ENCODE measurements around the gene GRIK4. TPM values are rescaled to one million over a fixed set of nuclear protein-coding genes. Genes with fewer than 3 reads are reported as not detected.
A peak's percentile ranks its signal among the peaks of the same experiment; 100 is the strongest.

The GRIK4 gene
- total RNA-seq, 2 experiments from 2014 or later = not detected

GRCh38 chr11:120954381-120954780, 442.8 kb downstream of the GRIK4 start:
- Histone ChIP-seq H3K27ac (ENCODE audit: low read depth in 1 of 2, low read length in 2 of 2) (no peak overlapping the region), H3K4me1 (ENCODE audit: insufficient read depth, low read length) (peaks cover 23% of the 10 kb centered on the region), H3K27me3 (ENCODE audit: control insufficient read depth in 1 of 2, insufficient read depth in 2 of 2, low read length in 2 of 2) (peaks cover 0 to 7% of the 10 kb centered on the region in 2 experiments), H3K9me3 (ENCODE audit: control insufficient read depth in 1 of 2, insufficient read depth in 1 of 2, low read length in 2 of 2) (no peaks in the 10 kb centered on the region), H3K4me3 (ENCODE audit: low read length) (no peak overlapping the region), H3K36me3 (ENCODE audit: insufficient read depth, low read length) (no peaks in the 10 kb centered on the region)
- peaks cover 35% of the 10 kb centered on the region for H3K27me3 Mint-ChIP-seq
- ChIA-PET CTCF (no interaction called here), POLR2A (no interaction called here)
- TF ChIP-seq CTCF (IDR thresholded peaks at IDR 0.05) = no peak
- no peak overlapping the region for H3K4me3 Mint-ChIP-seq
- H3K36me3 Mint-ChIP-seq (ENCODE audit: low read depth) = no peaks in the 10 kb centered on the region
- ATAC-seq (ENCODE audit: poor library complexity) (no peak), DNase-seq (no peak)
- intact Hi-C loops (cut with DNase I, micrococcal nuclease) = no loop called here
- peaks cover 19% of the 10 kb centered on the region for H3K4me1 Mint-ChIP-seq (ENCODE audit: low read depth)
- no peaks in the 10 kb centered on the region for H3K9me3 Mint-ChIP-seq
- no peak overlapping the region for H3K27ac Mint-ChIP-seq

- no peak overlapping the region for H3K4me3 ChIP-seq (ENCODE audit: low read length)
- Mint-ChIP-seq H3K27ac (peak overlapping the region; percentile 81), H3K4me3 (peak overlapping the region; percentile 7), H3K9me3 (no peaks in the 10 kb centered on the region), H3K4me1 (ENCODE audit: low read depth) (peaks cover 19% of the 10 kb centered on the region), H3K36me3 (ENCODE audit: low read depth) (no peaks in the 10 kb centered on the region), H3K27me3 (peaks cover 12% of the 10 kb centered on the region)
- ChIA-PET CTCF (no interaction called here), POLR2A (interaction anchor here (0.6 kb wide), 1 partner anchor 95 kb away, joined by 3 read pairs; no protein-coding TSS in a partner anchor)
- no peaks in the 10 kb centered on the region for H3K27me3 ChIP-seq (ENCODE audit: control insufficient read depth in 1 of 2, insufficient read depth in 2 of 2, low read length in 2 of 2)
- TF ChIP-seq CTCF (IDR thresholded peaks at IDR 0.05) = no peak
- peak; percentile 75 for ATAC-seq (ENCODE audit: poor library complexity)
- peak overlapping the region in 1 of 2 donors; percentile 16 for H3K27ac ChIP-seq (ENCODE audit: low read depth in 1 of 2, low read length in 2 of 2)
- intact Hi-C loops (cut with DNase I, micrococcal nuclease) = no loop called here
- no peaks in the 10 kb centered on the region for H3K36me3 ChIP-seq (ENCODE audit: insufficient read depth, low read length)
- no peaks in the 10 kb centered on the region for H3K9me3 ChIP-seq (ENCODE audit: control insufficient read depth in 1 of 2, insufficient read depth in 1 of 2, low read length in 2 of 2)
- peaks cover 23% of the 10 kb centered on the region for H3K4me1 ChIP-seq (ENCODE audit: insufficient read depth, low read length)
- DNase-seq = peak in 11 of 14 experiments; percentile 5 to 40 (median 19)
Observed at GRCh38 chr11:120956710-120957495, 445.4 kb downstream of the GRIK4 start.

DNA sequence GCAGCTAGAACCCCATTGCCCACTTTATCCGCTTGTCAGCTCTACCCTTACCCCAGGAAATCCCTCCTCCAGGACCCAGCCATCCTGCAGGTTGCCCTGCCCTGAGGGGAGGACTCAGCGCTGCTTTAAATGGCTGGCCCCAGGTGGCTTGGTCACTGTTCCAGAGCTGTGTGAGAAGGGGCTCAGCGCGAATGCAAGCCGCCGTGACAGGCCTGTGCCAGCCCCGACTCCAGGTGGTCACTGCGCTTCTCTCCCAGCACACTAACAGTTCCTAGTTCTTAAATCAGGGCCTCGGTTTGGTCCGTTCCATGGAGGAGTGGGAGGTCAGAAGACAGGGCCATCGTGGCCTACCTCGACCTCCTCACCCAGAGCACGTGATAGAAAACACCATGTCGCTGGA, 446.6 kb downstream of the GRIK4 start:
- intact Hi-C loops (cut with DNase I, micrococcal nuclease) = no loop called here
- Mint-ChIP-seq H3K4me1 (ENCODE audit: low read depth) (peaks cover 12% of the 10 kb centered on the region), H3K36me3 (ENCODE audit: low read depth) (no peaks in the 10 kb centered on the region), H3K27ac (no peak overlapping the region), H3K27me3 (peaks cover 6% of the 10 kb centered on the region), H3K4me3 (no peak overlapping the region), H3K9me3 (no peaks in the 10 kb centered on the region)
- no peak for DNase-seq
- H3K27me3 ChIP-seq (ENCODE audit: control insufficient read depth in 1 of 2, insufficient read depth in 2 of 2, low read length in 2 of 2) = no peaks in the 10 kb centered on the region
- H3K36me3 ChIP-seq (ENCODE audit: insufficient read depth, low read length) = no peaks in the 10 kb centered on the region
- TF ChIP-seq CTCF (IDR thresholded peaks at IDR 0.05) = no peak
- no peak for ATAC-seq (ENCODE audit: poor library complexity)
- H3K9me3 ChIP-seq (ENCODE audit: control insufficient read depth in 1 of 2, insufficient read depth in 1 of 2, low read length in 2 of 2) = no peaks in the 10 kb centered on the region
- ChIA-PET POLR2A (no interaction called here), CTCF (no interaction called here)
- no peak overlapping the region for H3K4me3 ChIP-seq (ENCODE audit: low read length)
- H3K27ac ChIP-seq (ENCODE audit: low read depth in 1 of 2, low read length in 2 of 2) = no peak overlapping the region
- H3K4me1 ChIP-seq (ENCODE audit: insufficient read depth, low read length) = peaks cover 16% of the 10 kb centered on the region

All from CD4-positive, alpha-beta T cell (primary cell).